HG03135 (cell line): Measurements from ENCODE around the gene TBCD.

Experiments
- ATAC-seq: cut with Tn5 transposase; IDR thresholded peaks from one replicate; pipeline ENCODE4 v1.9.1; 2021; ENCODE audit warnings: mild to moderate bottlenecking, moderate library complexity; ENCODE audit not compliant: unreplicated experiment

The TBCD gene

DNA sequence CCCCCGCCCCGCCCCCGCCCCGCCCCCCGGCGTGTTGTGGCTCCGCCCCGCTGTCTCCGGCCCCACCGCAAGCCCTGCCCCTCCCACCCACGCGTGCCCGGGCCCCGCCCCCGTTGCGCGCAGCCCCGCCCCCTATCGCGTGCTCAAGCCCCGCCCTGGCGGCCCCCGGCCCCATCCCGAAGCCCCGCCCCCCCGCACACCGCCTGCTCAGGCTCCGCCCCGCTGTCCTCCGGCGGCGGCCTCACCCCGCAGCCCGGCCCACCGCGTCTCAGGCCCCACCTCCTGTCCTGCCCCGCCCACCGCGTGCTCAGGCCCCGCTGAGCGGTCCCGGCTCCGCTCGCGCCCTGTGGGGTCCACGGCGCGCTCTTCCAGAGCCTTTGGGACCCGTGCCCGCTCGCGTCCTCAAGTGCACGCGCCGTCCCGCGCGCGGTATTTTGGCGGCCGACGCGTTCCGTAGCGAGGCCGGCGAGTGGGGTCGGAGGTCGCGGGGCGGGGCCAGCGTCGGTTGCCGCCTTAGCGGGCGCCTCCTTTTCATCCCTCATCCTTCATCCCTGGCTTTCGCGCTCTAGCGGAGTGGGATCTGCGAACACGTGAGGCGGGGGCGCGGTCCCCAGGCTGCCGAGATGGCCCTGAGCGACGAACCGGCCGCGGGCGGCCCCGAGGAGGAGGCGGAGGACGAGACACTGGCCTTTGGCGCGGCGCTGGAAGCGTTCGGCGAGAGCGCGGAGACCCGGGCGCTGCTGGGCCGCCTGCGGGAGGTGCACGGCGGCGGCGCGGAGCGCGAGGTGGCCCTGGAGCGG, at the start of gene TBCD:
Gene TBCD, plus strand, starts transcription at position 495 of the 800 bp plus-strand sequence. Its CDS starts 129 bp downstream, at position 624.
- ATAC-seq = peak; percentile 75

DNA sequence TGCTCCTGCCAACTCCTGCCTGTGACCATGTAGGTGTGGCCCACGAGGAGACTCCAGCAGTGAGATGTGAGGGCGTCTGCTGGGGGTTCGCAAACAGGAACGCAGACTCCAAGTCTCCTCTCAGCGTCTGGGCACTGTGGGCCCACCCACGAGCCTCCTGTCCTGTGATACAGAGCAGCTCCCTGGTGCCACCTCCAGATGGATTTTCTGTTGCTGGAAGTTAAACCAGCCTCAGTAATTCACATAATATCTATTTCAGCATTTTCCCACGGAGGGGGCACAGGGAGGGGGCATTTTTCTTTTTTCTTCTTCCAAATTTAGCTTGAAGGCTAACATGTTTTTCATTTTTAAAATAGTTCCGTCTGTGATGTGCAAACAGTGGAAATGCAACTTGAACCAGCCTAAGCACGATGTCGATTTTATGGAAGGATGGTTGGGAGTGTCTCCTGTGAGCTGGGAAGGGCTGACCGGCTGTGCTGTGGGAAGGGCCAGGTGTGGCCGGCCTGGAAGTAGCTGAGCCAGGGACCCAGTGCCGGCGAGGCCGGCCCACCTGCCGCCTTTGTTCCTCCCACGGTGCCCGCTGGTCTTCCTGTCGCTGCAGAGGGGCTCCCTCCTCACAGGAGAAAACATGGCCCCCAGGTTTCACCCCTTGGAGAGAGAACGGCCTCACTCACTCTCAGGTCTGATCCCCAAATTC, 49.5 kb upstream of the TBCD start:
- ATAC-seq = no peak

DNA sequence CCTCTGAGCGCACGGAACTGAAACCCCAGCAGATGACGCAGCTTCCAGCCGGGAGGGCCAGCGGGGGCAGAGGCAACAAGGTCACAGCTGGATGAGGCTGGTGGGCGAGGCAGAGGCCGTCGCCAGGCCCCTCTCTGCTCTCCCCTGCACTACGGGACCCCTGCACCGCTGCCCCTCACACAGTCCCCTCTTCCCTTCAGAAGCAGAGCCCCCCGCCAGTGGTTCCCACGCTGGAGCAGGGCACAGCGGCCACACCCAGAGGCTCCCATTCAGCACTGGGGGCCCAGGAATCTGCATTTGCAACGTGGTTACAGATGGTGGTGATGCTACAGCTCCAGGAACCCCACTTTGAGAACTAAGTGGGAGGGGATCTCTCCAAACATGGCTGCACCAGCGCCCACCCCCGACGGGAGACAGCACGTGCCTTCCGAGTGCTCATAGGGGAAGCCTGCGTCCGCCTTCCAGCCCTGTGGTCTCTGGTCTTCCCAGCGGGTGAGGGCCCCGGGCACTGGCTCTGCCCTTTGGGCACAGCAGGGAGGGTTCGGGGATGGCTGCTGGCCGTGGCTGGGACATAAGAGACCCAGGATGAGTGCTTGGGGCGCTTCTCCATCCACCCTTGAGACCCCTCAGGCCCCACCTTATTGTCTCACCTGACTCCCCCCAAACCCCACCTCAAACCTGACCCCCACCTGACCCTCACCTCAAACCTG, 48.7 kb upstream of the TBCD start:
- no peak for ATAC-seq

DNA sequence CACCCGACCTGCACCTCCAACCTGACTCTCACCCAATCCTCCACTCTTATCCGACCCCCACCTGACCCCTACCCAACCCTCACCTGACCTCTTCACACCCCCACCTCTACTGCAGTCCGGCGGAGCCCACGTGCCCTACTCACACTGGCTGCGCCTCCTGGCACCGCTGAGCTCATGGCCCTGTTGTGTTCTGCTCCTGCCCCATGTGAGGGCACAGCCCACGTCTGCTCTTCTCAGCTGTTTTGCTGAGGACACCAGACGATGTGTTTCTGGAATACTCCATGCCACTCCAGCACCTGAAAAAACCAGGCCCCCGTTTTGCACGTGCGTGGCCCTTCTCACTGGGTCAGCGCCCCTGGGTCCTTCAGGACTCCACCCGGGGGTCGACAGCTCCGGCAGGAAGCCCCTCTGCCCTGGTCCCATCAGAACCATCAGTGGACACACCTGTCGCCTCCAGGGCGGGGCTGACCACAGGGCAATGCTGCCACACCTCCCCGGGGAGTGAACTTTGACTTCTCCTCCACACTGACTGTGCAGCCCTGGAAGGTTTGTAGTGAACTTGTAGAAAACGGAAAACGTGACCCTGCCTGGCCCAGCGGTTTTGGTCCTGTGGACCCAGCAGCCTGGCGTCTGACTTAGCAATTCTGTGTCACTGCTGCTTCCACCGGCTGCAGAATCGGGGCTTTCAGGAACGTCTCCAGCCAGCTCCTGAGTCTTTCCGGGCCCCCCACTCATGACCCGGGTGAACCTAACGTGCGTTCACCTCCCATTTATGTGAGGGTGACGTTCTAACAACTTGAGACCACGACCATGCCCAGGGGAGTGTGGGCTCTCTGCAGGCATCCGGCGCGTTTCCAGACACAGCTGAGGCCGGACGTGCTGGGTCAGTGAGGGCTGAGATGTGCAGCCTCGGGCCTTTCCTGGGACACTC, 47.7 kb upstream of the TBCD start:
- no peak for ATAC-seq

DNA sequence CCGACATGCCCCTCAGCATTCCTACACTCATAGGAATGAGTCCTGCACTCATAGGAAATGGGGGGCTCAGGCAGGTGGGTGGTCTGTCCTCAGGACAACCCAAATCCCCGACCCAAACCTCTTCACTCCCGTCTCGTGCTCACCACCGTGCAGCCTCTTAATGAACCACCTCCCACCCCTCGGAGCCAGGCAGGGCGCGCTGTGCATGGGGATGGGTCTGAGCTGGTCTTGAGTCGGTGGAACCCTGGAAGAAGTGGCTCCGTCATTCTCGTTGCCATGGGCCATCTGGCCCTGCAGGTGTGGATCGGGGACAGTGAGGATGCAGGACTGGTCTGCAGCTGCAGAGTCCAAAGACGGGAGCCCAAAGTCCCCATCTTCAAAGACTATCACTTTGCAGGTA, 47.0 kb upstream of the TBCD start:
- no peak for ATAC-seq

DNA sequence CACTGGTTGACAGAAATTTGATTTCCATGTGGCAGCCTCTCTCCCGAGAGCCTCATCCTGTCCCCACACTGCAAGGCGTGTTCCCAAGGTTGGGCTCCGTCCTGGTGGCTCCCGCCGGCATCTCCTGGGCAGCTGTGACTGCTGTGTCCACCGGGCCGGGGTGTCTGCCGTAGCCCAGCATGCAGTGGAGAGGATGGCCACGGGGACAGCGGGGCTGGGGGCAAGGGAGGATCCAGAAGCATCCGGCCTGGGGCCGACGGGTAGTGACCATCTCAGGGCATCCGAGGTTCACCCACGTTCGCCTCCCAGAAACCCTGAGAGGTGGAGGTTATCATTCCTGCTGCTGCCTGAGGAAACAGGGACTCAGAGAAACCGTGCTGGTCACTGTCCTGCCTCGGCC, 46.1 kb upstream of the TBCD start:
- no peak for ATAC-seq

DNA sequence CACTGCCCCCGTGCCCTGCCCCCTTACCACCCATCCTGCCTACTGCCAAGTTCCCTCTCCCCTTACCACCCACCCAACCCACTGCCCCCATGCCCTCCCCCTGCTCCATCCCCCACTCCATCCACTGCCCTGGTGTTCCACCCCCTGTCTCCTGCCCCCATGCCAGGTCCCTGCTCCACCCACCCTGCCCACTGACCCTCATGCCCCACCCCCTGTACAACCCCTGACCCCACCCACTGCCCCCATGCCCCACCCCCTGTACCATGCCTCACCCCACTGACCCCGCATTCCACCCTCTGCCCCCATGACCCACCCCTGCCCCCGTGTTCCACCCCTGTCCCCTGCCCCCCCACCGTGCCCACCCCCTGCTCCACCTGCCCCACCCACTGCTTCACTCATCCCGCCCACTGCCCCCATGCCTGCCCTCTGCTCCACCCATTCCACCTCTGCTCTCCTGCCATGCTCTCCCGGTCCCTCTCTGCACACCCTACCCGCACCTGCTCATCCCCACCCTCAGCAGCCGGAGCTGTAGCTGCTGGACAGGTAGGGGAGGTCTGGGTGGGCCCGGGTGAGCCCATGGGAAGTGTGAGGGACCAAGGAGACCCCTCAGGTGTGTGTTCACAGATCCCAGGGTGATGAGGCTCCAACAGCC, 42.7 kb upstream of the TBCD start:
- no peak for ATAC-seq

DNA sequence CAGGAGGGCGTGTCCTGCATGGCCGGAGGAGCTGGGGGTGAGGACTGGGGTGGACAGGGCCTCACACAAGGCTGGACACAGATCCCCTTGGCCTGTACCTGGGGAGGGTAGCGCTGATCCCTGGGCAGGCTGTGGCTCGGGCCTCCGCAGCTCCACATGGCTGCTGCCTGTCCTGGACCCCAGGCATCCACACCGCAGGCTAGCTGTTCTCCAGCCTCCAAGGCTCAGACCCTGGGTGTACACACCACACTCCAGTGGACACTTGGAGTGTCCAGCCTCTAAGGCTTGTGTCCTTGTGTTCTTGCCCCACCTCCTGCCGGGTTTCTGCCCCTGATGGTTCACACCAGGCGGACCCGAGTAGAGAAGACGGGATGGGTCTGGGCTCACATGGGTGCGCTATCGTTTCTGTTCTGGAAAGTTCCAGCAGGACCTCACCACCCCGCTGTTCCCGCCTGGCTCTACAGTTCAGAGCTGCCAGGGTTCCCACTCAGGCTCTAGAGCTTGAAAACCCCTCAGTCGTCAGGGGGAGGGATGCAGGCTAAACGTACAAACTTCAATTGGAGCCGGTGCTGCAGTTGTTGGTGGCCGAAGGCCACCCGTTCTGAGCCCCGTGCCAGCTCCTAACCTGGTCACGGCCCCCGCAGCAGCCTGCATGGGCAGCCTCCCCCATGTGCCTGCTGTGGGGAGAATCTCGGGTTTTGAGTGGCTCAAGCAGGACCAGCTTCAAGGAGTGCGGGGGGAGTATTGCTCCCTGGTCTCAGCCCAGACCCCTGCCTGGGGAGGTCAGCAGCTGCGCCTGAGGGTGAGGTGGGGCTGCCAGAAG, 42.0 kb upstream of the TBCD start:
- no peak for ATAC-seq

DNA sequence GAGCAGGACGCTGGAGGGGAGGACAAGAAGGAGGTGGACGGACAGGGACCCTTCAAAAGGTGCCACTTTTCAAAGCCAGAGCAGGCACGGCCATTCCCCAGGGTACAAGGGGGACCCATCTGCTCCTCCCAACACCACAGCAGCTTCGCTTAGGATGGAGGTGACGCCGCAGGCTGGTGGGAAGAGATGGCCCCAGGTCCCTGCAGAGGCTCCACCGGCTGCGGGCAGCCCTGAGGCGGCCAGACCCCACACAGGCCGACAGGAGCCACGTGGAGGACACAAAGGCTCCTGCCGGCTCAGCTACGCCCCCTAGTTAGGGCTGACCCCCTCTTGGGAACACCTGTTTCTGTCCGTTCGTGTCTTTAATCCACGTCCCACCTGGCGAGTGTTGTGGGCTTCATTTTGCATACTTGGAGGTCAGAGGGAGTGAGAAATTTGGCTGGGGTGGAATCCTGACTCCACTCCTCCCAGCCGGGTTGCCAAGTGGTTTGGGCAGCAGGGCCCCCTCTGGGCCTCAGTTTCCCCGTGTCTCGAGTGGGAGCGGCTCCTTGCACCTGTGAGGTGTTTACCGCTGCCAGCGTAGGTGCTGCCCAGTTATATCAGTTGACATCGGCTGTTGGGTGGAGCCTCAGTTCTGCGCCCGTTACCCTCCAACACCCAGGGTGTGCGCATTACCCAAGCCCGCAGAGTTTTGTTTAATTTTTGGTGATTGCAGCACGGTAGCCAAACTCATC, 41.2 kb upstream of the TBCD start:
- no peak for ATAC-seq

DNA sequence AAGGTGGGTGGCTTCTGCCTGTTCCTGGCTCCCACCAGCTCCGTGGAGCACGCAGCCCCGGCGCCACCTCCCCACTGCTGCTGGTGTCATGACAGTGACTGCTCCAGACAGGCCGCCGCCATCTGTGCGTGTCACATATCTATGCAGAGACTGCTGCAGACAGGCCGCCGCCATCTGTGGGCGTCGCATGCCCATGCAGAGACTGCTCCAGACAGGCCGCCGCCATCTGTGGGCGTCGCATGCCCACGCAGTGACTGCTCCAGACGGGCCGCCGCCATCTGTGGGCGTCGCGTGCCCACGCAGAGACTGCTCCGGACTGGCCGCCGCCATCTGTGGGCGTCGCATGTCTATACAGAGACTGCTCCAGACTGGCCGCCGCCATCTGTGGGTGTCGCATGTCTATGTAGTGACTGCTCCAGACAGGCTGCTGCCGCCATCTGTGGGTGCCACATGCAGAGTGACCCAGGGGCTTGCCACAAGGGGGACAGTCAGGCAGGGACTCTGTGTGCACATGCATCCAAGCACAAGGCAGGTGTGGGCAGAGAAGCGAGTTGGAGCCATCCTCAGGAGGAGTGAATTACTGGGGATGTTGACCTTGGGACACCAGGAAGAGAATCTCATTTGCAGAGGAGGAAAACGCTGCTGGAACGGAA, 38.7 kb upstream of the TBCD start:
- no peak for ATAC-seq

DNA sequence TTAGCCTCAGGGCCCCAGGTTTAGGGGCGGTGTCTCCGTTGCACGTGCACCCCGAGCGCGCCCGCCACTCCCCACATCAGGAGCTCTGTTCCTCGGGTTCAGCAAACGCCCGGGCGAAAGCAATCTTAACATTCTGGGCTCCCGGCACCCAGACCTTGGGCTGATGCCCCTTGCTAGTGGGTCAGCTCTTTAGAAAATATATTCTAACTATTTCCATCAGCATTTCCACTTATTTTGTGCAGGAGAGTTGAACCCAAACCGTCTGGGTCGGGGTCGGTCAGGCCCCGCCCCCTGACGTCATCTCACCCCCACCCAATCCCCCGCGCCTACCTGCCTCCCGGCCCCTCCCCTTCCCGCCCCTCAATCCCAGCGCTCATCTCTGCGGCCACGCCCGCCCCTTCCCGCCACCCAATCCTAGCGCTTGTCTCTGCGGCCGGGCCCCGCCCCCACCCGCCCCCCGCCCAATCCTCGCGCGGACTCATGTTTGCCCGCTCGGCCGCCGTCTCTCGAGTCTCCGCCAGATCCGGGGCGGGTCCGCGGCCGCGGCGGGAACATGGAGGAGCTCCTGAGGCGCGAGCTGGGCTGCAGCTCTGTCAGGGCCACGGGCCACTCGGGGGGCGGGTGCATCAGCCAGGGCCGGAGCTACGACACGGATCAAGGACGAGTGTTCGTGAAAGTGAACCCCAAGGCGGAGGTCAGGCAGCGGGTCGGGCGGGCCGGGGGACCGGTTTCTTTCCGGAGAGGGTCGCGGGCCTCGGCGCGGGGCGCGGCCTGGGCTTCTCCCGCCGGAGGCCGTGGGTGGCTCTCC, 35.5 kb upstream of the TBCD start, which contains the start of gene FN3KRP:
Gene FN3KRP, plus strand, starts transcription at position 504 of the 808 bp plus-strand sequence. Its CDS starts 50 bp downstream, at position 554.
- peak; percentile 67 for ATAC-seq

DNA sequence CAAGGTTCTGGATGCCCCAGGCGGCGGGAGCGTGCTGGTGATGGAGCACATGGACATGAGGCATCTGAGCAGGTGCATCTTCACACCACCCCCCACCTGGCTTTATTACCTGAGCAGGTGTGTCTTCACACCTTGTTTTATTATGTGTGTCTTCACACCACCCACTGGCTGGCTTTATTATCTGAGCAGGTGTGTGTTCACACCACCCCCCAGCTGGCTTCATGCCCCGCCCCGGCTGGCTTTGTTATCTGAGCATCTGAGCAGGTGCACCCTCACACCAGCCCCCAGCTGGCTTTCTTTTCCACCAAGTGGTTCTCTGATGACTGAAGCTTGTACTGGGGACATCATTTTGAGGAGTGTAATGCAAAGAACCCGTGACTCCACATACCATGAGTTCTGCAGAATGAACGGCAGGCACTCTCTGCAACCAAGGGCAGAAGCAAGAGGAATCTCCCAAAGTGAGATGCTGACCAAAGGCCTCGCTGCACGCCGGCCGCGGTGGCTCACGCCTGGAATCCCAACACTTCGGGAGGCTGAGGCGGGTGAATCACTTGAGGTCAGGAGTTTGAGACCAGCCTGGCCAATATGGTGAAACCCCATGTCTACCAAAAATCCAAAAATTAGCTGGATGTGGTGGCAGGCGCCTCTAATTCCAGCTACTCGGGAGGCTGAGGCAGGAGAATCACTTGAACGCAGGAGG, 32.7 kb upstream of the TBCD start:
- ATAC-seq = no peak

DNA sequence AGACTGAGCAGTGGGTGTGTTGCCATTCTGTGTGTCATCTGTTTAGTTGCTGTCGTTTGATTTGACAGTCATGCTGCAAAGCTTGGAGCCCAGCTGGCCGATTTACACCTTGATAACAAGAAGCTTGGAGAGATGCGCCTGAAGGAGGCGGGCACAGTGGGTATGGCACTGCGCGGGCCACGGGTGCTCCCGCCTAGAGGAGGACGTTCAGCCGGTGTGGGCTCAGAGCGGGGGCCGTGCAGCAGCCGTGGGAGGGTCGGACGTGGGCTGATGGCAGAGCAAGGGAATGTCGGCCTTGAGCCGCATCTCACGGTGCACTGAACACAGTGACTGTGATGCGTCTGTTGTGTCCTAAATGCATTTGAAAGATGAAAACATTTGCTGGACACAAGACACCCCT, 31.7 kb upstream of the TBCD start:
- no peak for ATAC-seq

DNA sequence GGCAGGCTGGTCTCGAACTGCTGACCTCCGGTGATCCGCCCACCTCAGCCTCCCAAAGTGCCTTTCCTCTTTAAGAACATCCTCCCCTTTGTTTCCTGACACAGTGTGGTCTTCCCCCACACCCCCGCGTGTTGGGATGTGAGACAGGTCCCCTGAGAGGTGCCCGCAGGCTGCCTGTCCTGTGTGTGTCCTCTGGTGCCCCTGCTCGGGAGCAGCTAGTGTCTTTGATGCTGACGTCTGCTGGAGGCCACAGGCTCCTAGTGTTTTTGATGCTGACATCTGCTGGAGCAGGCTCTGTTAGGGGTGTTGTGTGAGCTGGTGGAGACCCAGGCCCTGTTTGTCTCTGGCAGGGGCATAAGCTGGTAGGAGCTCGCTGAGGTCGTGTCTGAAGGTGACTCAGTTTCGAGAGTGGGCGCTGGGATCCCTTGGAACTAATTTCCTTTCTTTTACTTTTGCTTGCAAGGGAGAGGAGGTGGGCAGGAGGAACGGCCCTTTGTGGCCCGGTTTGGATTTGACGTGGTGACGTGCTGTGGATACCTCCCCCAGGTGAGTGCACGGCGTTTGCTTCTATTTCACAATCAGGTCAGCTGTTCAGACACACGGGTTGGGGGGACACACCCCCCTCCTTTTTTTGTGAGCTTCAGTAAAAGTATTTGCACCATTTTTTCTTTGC, 29.4 kb upstream of the TBCD start:
- ATAC-seq = no peak

DNA sequence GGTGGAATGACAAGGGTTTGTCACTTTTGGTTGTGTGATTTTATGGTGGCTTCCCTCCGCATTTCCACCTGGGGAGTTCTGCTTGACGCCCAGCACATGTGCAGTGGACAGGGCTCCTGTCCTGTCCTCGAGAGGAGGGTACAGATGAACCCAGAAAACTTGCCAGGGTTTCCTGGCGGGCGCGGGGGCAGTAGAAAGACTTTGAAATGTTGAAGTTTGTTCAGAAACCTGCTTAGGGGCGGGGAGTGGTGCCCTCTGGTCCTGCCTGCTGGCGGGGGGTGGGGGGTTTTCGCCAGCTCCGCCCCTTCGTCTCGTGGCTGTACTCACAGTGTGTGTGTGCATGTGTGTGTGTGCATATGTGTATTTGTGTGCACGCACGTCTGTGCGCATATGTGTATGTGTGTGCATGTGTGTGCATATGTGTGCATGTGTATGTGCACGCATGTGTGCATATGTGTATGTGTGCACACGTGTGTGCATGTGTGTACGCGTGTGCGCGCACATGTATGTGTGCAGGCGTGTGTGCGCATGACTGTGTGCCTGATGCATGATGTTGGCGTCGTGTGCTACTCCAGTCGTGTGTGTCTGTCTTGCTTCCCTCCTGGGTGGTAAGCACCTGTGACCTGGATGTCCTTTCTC, 28.6 kb upstream of the TBCD start:
- ATAC-seq = no peak

DNA sequence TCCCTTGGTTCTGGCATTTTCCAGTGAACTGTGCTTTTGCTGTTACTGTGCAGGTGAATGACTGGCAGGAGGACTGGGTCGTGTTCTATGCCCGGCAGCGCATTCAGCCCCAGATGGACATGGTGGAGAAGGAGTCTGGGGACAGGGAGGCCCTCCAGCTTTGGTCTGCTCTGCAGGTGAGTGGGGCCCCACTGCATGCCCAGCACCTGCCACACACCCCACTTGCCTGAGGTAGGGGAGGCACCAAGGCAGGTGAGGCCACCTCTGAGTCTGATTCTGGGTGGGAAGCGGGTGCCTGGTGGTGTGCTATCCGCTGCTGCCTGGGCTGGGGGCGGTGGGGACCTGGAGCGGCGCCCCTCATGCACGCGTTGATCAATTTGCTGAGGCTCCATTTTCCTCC, 25.4 kb upstream of the TBCD start:
- ATAC-seq = no peak
